Stimulated activated CD4-positive, alpha-beta T cell treated with anti-CD3 and anti-CD28 coated beads, Interleukin-4, amount 100 ng/mL, for 24 hours (primary cell): ENCODE results near the gene NPW.

Source experiments
- DNase-seq: peaks from one replicate; pipeline ENCODE4 v3.0.0-alpha.2; 2020

NPW gene

DNA sequence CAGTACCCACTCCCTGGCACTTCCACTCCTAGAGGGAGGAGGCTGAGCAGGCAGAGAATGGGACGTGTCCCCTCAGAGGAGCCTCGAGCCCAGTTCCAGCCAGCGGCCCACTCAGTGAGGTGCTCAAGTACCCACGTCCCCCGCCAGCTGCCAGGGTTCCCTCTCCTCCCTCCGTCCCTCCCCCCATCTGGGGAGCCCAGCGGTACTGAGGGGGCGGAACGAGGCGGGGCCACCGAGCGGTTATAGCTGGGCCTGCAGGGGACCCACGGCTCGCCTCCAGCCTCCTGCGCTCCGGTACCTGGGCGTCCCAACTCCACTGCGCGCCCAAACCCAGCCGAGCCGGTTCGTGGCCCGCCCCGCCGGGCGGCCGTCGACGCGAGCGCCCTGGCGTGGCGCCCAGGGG, at the start of gene NPW:
Gene NPW (plus strand): TSS at position 268 of the 403 bp plus-strand sequence.
- DNase-seq, result peak; percentile 32

DNA sequence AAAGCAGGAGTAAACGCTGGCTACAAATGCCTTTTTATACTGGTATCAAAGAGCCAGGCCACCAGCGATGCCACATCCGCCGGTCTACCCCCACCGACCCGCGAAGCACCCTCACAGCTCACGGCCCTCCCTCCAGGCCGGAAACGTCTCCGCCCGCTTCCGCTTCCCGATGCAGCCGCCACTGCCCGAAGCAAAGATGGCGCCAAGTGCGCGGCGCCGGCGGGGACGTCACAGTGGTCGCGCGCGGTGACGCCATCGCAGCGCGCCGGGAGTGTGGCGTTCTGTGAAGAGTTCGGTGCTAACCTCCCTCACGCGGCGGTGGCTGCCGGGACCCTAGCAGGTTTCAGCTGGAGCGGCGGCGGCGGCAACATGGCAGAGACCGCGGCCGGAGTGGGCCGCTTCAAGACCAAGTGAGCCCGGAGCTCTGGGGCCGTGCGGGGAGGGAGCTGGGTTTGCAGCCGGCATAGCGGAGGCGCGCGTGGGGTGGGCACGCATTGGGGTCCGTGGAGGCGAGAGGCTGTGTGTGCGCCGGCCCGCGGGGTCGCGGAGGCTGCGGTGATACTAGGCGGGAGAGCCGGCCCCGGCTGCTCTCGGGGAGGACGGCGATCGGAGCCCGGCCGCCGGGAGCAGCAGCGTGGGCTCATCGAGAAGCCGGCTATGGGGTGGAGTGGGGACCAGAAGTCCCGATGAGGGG, 47.6 kb upstream of the NPW start, which contains the start of gene TBL3:
Gene TBL3 (plus strand): TSS at position 258 of the 694 bp plus-strand sequence. CDS start 112 bp downstream, at position 370.
- peak; percentile 97 for DNase-seq

GRCh38 chr16:1972490-1972877, 47.1 kb upstream of the NPW start:
- DNase-seq, result no peak

- no peak for DNase-seq
Measured at GRCh38 chr16:1973461-1974156, 46.0 kb upstream of the NPW start.

DNA sequence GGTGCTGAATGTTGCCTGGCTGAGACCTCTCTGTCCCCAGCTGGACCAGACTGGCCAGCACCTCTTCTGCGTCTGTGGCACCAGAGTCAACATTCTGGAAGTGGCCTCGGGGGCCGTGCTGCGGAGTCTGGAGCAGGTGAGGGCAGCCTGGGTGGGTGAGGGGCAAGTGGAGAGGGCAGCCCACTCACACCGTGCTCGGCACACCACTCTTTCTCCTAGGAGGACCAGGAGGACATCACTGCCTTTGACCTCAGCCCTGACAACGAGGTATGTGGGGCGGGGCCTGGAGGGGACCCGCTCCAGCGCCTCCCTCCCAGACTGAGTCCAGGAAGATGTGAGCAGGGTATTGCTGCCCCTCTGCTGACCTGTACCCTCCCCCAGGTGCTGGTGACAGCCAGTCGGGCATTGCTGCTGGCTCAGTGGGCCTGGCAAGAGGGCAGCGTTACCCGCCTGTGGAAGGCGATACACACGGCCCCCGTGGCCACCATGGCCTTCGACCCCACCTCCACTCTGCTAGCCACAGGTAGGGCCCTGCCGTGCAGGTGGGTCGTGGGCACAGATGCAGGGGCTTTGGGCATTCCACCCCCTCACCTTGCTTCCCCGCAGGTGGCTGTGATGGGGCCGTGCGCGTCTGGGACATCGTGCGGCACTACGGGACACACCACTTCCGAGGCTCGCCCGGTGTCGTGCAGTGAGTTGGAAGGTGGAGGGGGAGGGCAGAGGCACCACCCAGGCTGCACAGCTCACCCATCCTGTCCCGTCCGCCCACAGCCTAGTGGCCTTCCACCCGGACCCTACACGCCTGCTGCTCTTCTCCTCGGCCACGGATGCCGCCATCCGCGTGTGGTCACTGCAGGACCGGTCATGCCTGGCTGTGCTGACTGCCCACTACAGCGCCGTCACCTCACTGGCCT, 45.2 kb upstream of the NPW start:
- DNase-seq, result no peak

DNA sequence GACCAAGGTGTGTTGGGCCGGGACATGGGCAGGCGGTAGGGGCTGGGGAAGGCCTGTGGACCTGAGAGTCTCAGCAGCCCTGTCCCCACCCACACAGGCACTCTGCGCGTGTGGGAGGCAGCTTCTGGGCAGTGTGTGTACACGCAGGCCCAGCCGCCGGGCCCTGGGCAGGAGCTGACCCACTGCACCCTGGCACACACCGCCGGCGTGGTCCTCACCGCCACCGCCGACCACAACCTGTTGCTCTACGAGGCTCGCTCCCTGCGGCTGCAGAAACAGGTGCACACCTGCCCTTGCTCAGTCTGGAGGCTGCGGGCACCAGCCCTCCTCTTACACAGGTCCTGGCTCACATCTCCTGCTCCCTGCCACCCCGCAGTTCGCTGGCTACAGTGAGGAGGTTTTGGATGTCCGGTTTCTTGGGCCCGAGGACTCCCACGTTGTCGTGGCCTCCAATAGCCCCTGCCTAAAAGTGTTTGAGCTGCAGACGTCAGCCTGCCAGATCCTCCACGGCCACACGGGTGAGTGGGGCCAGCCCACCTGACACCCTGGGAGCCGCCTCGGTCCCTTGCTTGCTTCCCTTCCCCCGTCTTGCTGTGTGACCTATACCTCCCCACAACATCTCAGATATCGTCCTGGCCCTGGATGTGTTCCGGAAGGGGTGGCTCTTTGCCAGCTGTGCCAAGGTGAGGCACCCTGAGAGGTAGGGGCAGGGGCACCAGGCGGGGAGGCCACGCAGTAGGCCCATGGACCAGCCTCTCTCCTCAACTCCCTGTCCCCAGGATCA, 44.0 kb upstream of the NPW start:
- DNase-seq, result no peak

GRCh38 chr16:1976216-1976520, 43.4 kb upstream of the NPW start:
- DNase-seq, result no peak

DNA sequence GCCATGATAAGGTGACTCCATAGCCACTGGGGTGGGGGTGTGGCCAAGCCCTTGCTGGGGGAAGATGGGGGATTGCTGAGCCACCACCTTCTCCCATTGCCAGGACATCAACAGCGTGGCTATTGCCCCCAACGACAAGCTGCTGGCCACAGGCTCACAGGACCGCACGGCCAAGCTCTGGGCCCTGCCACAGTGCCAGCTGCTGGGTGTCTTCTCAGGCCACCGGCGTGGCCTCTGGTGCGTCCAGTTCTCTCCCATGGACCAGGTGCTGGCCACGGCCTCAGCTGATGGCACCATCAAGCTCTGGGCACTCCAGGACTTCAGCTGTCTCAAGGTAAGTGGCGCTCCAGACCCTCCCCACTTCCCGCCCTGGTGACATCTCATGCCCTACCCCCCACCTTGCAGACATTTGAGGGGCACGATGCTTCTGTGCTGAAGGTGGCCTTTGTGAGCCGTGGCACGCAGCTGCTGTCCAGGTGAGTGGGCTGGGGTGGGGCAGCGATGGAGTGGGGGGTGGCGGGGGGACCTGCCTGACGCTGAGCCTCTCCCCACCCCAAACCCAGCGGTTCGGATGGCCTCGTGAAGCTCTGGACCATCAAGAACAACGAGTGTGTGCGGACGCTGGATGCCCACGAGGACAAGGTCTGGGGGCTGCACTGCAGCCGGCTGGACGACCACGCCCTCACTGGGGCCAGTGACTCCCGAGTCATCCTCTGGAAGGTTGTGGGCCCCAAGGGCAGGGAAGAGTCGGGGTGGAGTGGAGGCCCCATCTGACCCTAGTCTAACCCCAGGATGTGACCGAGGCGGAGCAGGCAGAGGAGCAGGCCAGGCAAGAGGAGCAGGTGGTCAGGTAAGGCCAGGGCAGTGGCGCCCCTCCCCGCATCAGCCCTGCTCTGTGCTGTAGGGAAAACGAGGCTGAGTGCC, 42.4 kb upstream of the NPW start:
- DNase-seq, result no peak

GRCh38 chr16:1977875-1978268, 41.7 kb upstream of the NPW start:
- no peak for DNase-seq

- DNase-seq, result no peak
Measured at GRCh38 chr16:1978476-1979120, 41.0 kb upstream of the NPW start.

GRCh38 chr16:1979271-1980029, 40.1 kb upstream of the NPW start:
- peak; percentile 36 for DNase-seq

DNA sequence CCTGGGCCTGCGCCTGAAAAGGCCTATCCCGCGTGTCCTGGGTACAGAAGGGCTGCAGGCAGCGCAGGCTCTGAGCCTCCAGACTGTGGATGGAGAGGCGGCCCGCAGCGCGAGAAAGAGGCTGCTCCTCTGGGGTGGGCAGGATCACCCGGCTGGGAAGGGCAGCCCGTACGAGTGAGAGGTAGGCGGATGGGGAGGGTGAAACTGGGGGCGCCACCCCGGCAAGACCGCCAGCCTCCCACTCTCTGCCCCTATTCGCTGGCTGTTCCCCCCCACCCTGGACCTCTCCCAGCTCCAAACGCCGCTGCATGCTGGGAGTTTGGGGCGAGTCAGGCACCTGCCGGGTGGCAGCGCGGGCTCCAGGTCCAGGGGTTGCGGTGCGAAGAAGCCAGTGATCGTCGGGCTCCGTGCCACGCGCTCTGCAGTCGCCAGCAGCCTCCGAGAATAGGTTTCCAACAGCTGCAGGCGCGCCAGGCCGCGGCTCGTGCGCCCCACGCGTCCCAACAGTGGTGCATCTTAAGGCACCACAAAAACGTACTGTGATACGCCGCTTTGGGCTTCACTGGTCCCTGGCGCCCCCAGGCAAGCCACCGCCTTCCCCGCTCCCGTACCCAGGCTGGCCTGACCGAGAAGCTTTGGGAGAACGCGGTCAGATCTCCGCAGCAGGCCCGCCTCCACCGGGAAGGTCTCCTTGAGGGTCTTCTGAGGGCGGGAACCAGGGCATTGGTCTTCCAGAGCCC, 39.4 kb upstream of the NPW start:
- DNase-seq, result no peak

- DNase-seq, result no peak
Measured at GRCh38 chr16:1980770-1981087, 38.9 kb upstream of the NPW start.

DNA sequence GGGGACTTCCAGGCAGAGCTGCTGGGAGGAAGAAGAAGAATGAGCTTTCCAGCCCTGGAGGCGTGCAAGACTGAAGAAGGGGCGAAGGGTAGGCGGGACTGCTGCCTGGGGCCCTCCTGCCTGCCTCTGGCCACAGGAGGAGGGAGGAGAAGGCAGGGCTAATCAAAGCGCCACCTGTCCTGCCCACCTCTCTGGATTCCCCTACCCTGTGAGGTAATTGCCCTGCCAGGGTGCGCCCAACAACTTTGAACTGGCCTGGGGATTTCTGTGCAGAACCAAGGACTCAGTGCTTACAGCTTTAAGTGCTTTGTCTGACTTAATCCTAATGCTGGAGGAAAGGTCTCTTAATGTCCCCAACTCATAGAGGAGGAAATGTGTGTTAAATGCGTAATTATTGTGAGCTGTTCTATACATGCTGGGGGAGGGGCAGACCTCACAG, 38.2 kb upstream of the NPW start, which contains the start of gene NOXO1:
Gene NOXO1 (minus strand): TSS at position 72 of the 439 bp plus-strand sequence. CDS start 290 bp downstream, outside the sequence.
- no peak for DNase-seq

DNA sequence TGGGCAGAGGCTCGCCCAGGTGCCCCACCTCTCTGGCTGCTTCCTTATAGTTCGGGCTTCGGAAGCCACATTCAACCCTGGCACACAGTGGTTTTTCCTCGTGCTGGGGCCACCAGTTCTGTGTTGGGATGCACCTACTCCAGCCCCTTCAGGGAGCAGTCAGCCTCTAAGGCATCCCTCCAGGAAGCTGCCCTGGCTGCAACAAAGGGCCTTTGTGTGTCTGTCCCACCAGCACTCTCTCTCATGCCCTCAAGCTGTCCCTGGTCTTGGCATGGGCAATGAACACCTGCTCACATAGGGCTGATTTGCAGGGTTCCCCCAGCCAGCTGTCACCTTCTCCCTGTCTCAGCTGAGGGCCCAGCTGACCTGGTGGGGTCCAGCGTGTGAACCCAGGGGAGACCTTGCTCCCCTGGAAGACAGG, 37.6 kb upstream of the NPW start:
- no peak for DNase-seq

DNA sequence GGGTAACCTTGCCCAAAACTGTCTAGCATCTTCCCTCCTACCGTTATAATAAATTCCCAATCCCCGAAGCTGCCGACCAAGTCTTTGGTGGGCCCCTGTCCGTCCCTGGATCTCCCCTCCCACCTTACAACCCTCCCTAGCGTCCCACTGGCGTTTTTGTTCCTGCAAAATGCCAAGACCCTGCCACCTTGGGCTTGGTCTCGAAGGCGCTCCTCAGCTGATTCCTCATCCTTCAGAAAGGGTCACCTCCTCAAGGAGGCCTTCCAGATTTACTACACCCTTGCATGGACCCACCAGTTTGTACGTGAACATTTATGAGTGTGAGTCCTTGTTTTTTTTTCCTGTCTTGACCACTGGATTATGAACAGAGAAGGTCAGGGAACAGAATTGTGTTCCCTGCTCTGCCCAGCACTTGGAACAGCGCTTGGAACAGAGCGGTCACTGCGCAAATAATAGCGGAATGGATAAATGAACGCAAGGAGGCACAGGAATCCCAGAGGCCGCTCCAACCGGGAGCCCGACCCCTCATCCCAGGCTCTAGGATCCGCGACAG, 36.5 kb upstream of the NPW start:
- DNase-seq, result no peak

DNA sequence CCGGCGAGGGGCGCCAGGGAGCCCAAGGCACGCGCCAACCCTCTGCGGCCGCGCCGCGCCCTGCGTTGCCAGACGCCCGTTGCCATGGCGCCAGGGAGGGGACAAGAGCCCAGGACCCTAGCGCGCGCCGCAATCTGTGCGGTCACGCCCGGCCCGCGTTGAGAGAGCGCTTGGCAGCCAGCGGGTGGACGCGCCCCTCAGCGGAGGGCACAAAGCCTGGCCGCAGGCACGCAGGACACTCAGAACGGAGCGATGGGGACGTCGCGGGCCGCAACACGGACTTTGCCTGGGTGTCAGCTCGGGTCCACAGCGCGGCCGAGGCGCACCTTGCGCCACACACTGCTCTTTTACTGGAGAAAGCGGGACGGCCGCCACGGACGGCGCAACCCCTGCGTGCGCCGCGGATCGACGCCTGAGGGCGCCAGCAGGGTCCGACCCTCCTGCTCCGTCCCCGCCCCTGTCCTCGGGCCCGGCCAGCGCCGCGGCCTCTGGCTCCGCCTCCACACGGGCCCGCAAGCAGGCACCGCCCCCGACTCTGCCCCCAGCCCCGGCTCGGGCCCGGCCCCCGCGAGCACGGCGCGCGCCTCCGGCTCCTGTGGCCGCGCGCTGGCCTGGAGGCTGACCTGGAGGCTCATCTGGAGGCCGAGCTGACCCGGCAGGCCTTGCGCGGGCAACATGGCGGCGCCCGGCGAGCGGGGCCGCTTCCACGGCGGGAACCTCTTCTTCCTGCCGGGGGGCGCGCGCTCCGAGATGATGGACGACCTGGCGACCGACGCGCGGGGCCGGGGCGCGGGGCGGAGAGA, 35.8 kb upstream of the NPW start, which contains the start of gene GFER:
Gene GFER (plus strand): TSS at position 650 of the 803 bp plus-strand sequence. CDS start 26 bp downstream, at position 676.
- DNase-seq, result peak; percentile 71
